Nephron progenitor cell (in vitro differentiated cells): ENCODE measurements around the gene MAGEF1.

ENCODE experiments used
- DNase-seq: peaks from one replicate; pipeline ENCODE4 v3.0.0; 2021
- H3K27ac Mint-ChIP-seq: 2 replicates; pipeline ENCODE4 v1.8.0; 2021; ENCODE audit warnings: mild to moderate bottlenecking, moderate library complexity, mixed read lengths
- H3K27me3 Mint-ChIP-seq: 2 replicates; pipeline ENCODE4 v1.8.0; 2021; ENCODE audit warnings: mild to moderate bottlenecking, low read depth, mixed read lengths; ENCODE audit not compliant: poor library complexity
- H3K36me3 Mint-ChIP-seq: 2 replicates; pipeline ENCODE4 v1.8.0; 2021; ENCODE audit warnings: low read depth, mixed read lengths
- H3K4me1 Mint-ChIP-seq: 2 replicates; pipeline ENCODE4 v1.8.0; 2021; ENCODE audit warnings: mixed read lengths
- H3K4me3 Mint-ChIP-seq: 2 replicates; pipeline ENCODE4 v1.8.0; 2021; ENCODE audit warnings: mild to moderate bottlenecking, moderate library complexity, mixed read lengths
- H3K9me3 Mint-ChIP-seq: 2 replicates; pipeline ENCODE4 v1.8.0; 2021; ENCODE audit warnings: mild to moderate bottlenecking, moderate library complexity, mixed read lengths
- CTCF ChIP-seq: fragments of 200-600 bp; sonication (generic); IDR thresholded peaks from 2 replicates; pipeline ENCODE4 v1.5.0; 2021; ENCODE audit warnings: antibody characterized with exemption

Gene MAGEF1

GRCh38 chr3:184711493-184712247 is at the start of gene MAGEF1:
MAGEF1 (minus strand) TSS chr3:184712064; CDS start chr3:184711821, 243 bp downstream.
- DNase-seq, result peak; percentile 88
- Mint-ChIP-seq H3K9me3 (peaks cover 16% of the 10 kb centered on the region), H3K36me3 (peaks cover 42% of the 10 kb centered on the region), H3K27ac (peak within 1 kb of the TSS; percentile 97), H3K27me3 (peaks cover 6% of the 10 kb centered on the region), H3K4me1 (peaks cover 62% of the 10 kb centered on the region), H3K4me3 (peak within 1 kb of the TSS; percentile 91)
- TF ChIP-seq CTCF, result no peak

- H3K4me1 Mint-ChIP-seq, result peaks cover 59% of the 10 kb centered on the region
- peak overlapping the region; percentile 11 for H3K27ac Mint-ChIP-seq
- peaks cover 31% of the 10 kb centered on the region for H3K27me3 Mint-ChIP-seq
- no peak for DNase-seq
- no peaks in the 10 kb centered on the region for H3K36me3 Mint-ChIP-seq
- H3K4me3 Mint-ChIP-seq, result no peak overlapping the region
- no peaks in the 10 kb centered on the region for H3K9me3 Mint-ChIP-seq
- no peak for TF ChIP-seq CTCF
Observed at GRCh38 chr3:184761075-184761841, 49.4 kb upstream of the MAGEF1 start.

- peaks cover 31% of the 10 kb centered on the region for H3K27me3 Mint-ChIP-seq
- peak overlapping the region; percentile 11 for H3K27ac Mint-ChIP-seq
- no peaks in the 10 kb centered on the region for H3K36me3 Mint-ChIP-seq
- no peak for TF ChIP-seq CTCF
- no peak for DNase-seq
- H3K9me3 Mint-ChIP-seq, result no peaks in the 10 kb centered on the region
- H3K4me3 Mint-ChIP-seq, result no peak overlapping the region
- peaks cover 62% of the 10 kb centered on the region for H3K4me1 Mint-ChIP-seq
Observed at GRCh38 chr3:184760337-184761074, 48.6 kb upstream of the MAGEF1 start.

GRCh38 chr3:184759666-184760200 is 47.9 kb upstream of the MAGEF1 start:
- peaks cover 31% of the 10 kb centered on the region for H3K27me3 Mint-ChIP-seq
- peaks cover 61% of the 10 kb centered on the region for H3K4me1 Mint-ChIP-seq
- no peak overlapping the region for H3K4me3 Mint-ChIP-seq
- no peaks in the 10 kb centered on the region for H3K9me3 Mint-ChIP-seq
- DNase-seq, result no peak
- no peak for TF ChIP-seq CTCF
- no peaks in the 10 kb centered on the region for H3K36me3 Mint-ChIP-seq
- H3K27ac Mint-ChIP-seq, result peak overlapping the region; percentile 32

GRCh38 chr3:184758056-184758455 is 46.2 kb upstream of the MAGEF1 start:
- Mint-ChIP-seq H3K9me3 (no peaks in the 10 kb centered on the region), H3K27ac (no peak overlapping the region), H3K36me3 (no peaks in the 10 kb centered on the region), H3K27me3 (peaks cover 24% of the 10 kb centered on the region), H3K4me1 (peaks cover 61% of the 10 kb centered on the region), H3K4me3 (no peak overlapping the region)
- DNase-seq, result no peak
- no peak for TF ChIP-seq CTCF
